Adrenal gland (tissue), 12 donors: ENCODE data around the gene CASQ1. TPM values are rescaled to one million over a fixed set of nuclear protein-coding genes. Genes with fewer than 3 reads are reported as not detected.

Experiments
- DNase-seq, 7 donors: peaks; one replicate each; pipeline ENCODE4 v3.0.0-alpha.2; 2019 to 2020
- H3K27ac ChIP-seq, 5 donors: fragments of 200-600 bp; sonication (generic) in 4 of 5; 1 replicate in 3 of 5; 2 replicates in 2 of 5; pipeline versions ENCODE4 v1.5.1 to v1.8.0; 2016 to 2020; ENCODE audit warnings: mild to moderate bottlenecking in 1 of 5
- H3K27me3 ChIP-seq: fragments of 200-600 bp; 2 replicates; pipeline ENCODE4 v1.8.0; 2021
- H3K36me3 ChIP-seq, 2 donors: fragments of 200-600 bp; replicated peaks in 1 of 2; 1 replicate in 1 of 2; 2 replicates in 1 of 2; pipeline versions ENCODE4 v1.5.1 to v1.8.0; 2018 to 2022
- H3K4me1 ChIP-seq, 2 donors: fragments of 200-600 bp; replicated peaks in 1 of 2; 1 replicate in 1 of 2; 2 replicates in 1 of 2; pipeline versions ENCODE4 v1.5.1 to v1.8.0; 2018 to 2021
- H3K4me3 ChIP-seq, 4 donors: fragments of 200-600 bp; sonication (generic) in 3 of 4; one replicate each; pipeline ENCODE4 v1.5.1; 2016 to 2018
- H3K9me3 ChIP-seq, 3 donors: fragments of 200-600 bp; sonication (generic) in 1 of 3; replicated peaks in 1 of 3; 1 replicate in 2 of 3; 2 replicates in 1 of 3; pipeline versions ENCODE4 v1.5.1 to v1.8.0; 2016 to 2021
- CTCF ChIP-seq, 6 experiments: fragments of 450-650 bp in 4 of 6; fragments of 200-600 bp in 2 of 6; sonication (generic) in 1 of 6; IDR thresholded peaks; 1 replicate in 5 of 6; 2 replicates in 1 of 6; pipeline versions ENCODE4 v1.5.1 to v1.8.0; 2016 to 2021; ENCODE audit warnings: antibody characterized with exemption in 6 of 6, mild to moderate bottlenecking in 2 of 6, moderate library complexity in 1 of 6
- POLR2A ChIP-seq, 2 donors: fragments of 450-650 bp; IDR thresholded peaks; one replicate each; pipeline ENCODE4 v1.6.1; 2017; ENCODE audit warnings: antibody characterized with exemption in 2 of 2, mild to moderate bottlenecking in 2 of 2, moderate library complexity in 1 of 2
- WGBS, 4 donors: extraction: QIAGEN DNeasy Blood & Tissue Kit in 2 of 4; methylation state at CpG; one replicate each; pipeline versions ENCODE4 v1.1.5 to v1.1.7; 2013 to 2017; 5-methylcytosine and 5-hydroxymethylcytosine counted together
- intact Hi-C, 2 donors: fragments of 100-400 bp; cut with DNase I; formaldehyde crosslinking; loops; one replicate each; pipeline versions ENCODE4 v1.14.1 to v1.15.0; 2022 to 2023
- polyA plus RNA-seq, 3 donors: library from polyadenylated mRNA; stranded (reverse); fragments of 200-250 nt in 2 of 3; fragments of 350-450 nt in 1 of 3; fragmentation: Illumina TruSeq in 1 of 3; extraction: RNeasy Lipid Tissue Mini Kit (QIAGEN cat#74804) in 1 of 3; gene quantifications; one replicate each; pipeline ENCODE4 v1.2.3, GENCODE V29; 2013 to 2014
- total RNA-seq, 9 donors: library from RNA; depleted of rRNA in 4 of 9; stranded (reverse); fragments of >200 nt in 4 of 9; fragments of 120-200 nt in 1 of 9; fragmentation: NEBNext Ultra II Directional in 1 of 9; extraction: Animal tissue kit (Norgen Biotek cat#: 25700) in 1 of 9; gene quantifications; one replicate each; pipeline versions ENCODE4 v1.1.0 to v1.2.4, GENCODE V29; 2013 to 2023
- donor health status: healthy with polysubstance abuse.
- donor health status: Bipolar disorder and iron deficiency.
- donor health status: DM: yes; HTN: yes; CAD: no.
- donor health status: DM: no; HTN: no; CAD: no.
- donor health status: DM: no; HTN: no; CAD: no.
- donor health status: DM: yes; HTN: yes; CAD: no.

Gene CASQ1
- total and polyA plus RNA-seq, 12 donors = 0.11 to 1.6 (median 0.17) TPM; not detected in 7

- Histone ChIP-seq H3K27me3 (no peaks in the 10 kb centered on the region), H3K27ac (no peak overlapping the region), H3K4me3 (no peak overlapping the region), H3K9me3 (no peaks in the 10 kb centered on the region), H3K36me3 (no peaks in the 10 kb centered on the region), H3K4me1 (no peaks in the 10 kb centered on the region)
- no peak for DNase-seq
- TF ChIP-seq CTCF (IDR thresholded peaks at IDR 0.05) (no peak), POLR2A (IDR thresholded peaks at IDR 0.05) (no peak)
- intact Hi-C loops = no loop called here
- 82 to 92% (median 85%) methylated on average over 3 to 4 of the region's 4 CpGs for WGBS, 4 donors
These were observed 31.8 kb upstream of the CASQ1 start for GRCh38 chr1:160158534-160158933.

DNA sequence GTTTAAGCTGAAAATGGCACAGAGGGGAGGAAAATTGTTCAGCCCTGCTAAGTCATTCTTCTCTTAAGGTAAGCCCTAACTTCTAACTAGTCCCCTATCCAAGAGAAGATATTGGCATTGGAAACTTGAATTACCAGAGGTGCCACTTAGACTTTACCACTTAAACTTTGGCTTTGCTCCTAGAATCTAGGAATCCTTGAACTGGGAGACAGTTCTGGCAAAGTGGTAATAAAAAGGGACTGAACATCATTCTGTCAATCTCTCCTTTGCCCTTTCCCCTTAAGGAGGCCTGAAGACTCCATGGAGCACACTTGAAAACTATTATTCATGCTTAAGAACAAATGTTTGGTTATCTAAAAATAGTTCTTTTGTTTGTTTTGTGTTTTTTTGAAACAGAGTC, 30.5 kb upstream of the CASQ1 start:
- Histone ChIP-seq H3K27me3 (no peaks in the 10 kb centered on the region), H3K36me3 (no peaks in the 10 kb centered on the region), H3K9me3 (no peaks in the 10 kb centered on the region), H3K4me1 (no peaks in the 10 kb centered on the region), H3K27ac (no peak overlapping the region), H3K4me3 (no peak overlapping the region)
- no peak for DNase-seq
- TF ChIP-seq CTCF (IDR thresholded peaks at IDR 0.05) (no peak), POLR2A (IDR thresholded peaks at IDR 0.05) (no peak)
- intact Hi-C loops = no loop called here

- H3K4me3 ChIP-seq = no peak overlapping the region
- peak in 2 of 7 donors; percentile 8 to 47 for DNase-seq
- no peaks in the 10 kb centered on the region for H3K36me3 ChIP-seq
- WGBS, 4 donors = 59 to 70% (median 66%) methylated on average over 3 to 6 of the region's 6 CpGs
- no peaks in the 10 kb centered on the region for H3K4me1 ChIP-seq
- no peaks in the 10 kb centered on the region for H3K9me3 ChIP-seq
- no peak overlapping the region for H3K27ac ChIP-seq
- H3K27me3 ChIP-seq = no peaks in the 10 kb centered on the region
- intact Hi-C loops = no loop called here
- TF ChIP-seq POLR2A (IDR thresholded peaks at IDR 0.05) (no peak), CTCF (IDR thresholded peaks at IDR 0.05) (peak in 1 of 6 experiments; percentile 11)
These were observed 28.2 kb upstream of the CASQ1 start for GRCh38 chr1:160161965-160162705.

DNA sequence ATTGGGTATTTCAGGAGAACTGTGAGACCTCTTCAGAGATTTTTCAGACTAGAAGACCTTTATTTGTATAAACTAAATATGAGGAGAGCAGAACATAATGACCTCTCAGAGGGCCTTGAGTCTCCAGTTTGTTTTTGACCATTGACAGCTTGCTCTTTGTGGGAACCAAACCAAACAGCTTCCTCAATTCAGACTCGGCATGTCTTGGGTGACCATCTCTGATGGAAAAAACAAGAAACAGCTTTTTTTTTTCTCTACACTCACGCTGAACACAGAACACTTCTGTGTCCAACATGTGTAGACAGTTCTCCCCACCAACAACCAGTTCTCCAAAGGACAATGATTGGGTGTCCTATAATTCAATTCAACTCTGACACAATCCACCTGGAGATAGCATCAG, 27.4 kb upstream of the CASQ1 start:
- TF ChIP-seq POLR2A (IDR thresholded peaks at IDR 0.05) = no peak
- no peak for TF ChIP-seq CTCF (IDR thresholded peaks at IDR 0.05)
- H3K4me1 ChIP-seq = no peaks in the 10 kb centered on the region
- DNase-seq = no peak
- intact Hi-C loops = no loop called here
- peaks cover 4% of the 10 kb centered on the region for H3K27me3 ChIP-seq
- no peak overlapping the region for H3K27ac ChIP-seq
- 65 to 74% (median 71%) methylated on average over 2 of the region's 2 CpGs for WGBS, 4 donors
- H3K9me3 ChIP-seq = no peaks in the 10 kb centered on the region
- no peaks in the 10 kb centered on the region for H3K36me3 ChIP-seq
- H3K4me3 ChIP-seq = no peak overlapping the region
